Uterus (tissue), 4 donors: ENCODE results near the gene EXOC6. TPM values are rescaled to one million over a fixed set of nuclear protein-coding genes. Genes with fewer than 3 reads are reported as not detected.

Source experiments
- DNase-seq, 2 donors: peaks; one replicate each; pipeline ENCODE4 v3.0.0-alpha.2; 2019 to 2020
- H3K27ac ChIP-seq, 2 donors: fragments of 200-600 bp; sonication (generic); 1 replicate in 1 of 2; 2 replicates in 1 of 2; pipeline ENCODE4 v1.5.1; 2016 to 2018
- H3K27me3 ChIP-seq, 2 donors: fragments of 200-600 bp; sonication (generic); one replicate each; pipeline ENCODE4 v1.5.1; 2018 to 2019; ENCODE audit warnings: control low read depth in 1 of 2
- H3K36me3 ChIP-seq, 2 donors: fragments of 200-600 bp; sonication (generic); one replicate each; pipeline ENCODE4 v1.5.1; 2019; ENCODE audit warnings: control low read depth in 1 of 2
- H3K4me1 ChIP-seq, 2 donors: fragments of 200-600 bp; sonication (generic); one replicate each; pipeline ENCODE4 v1.5.1; 2018 to 2019; ENCODE audit warnings: control low read depth in 1 of 2
- H3K4me3 ChIP-seq, 2 donors: fragments of 200-600 bp; sonication (generic); 1 replicate in 1 of 2; 2 replicates in 1 of 2; pipeline ENCODE4 v1.5.1; 2018 to 2019; ENCODE audit warnings: mild to moderate bottlenecking in 1 of 2
- H3K9me3 ChIP-seq, 2 donors: fragments of 200-600 bp; sonication (generic); one replicate each; pipeline ENCODE4 v1.5.1; 2019; ENCODE audit warnings: control low read depth in 1 of 2
- POLR2A ChIP-seq, 2 donors: fragments of 450-650 bp; IDR thresholded peaks; one replicate each; pipeline ENCODE4 v1.6.1; 2016; ENCODE audit warnings: antibody characterized with exemption in 2 of 2, mild to moderate bottlenecking in 1 of 2, moderate library complexity in 1 of 2
- intact Hi-C: fragments of 100-400 bp; cut with DNase I; formaldehyde crosslinking; loops from one replicate; pipeline ENCODE4 v1.15.1; 2023; ENCODE audit warnings: low total_unique reads
- total RNA-seq, 4 donors: library from RNA; depleted of rRNA in 3 of 4; stranded (reverse); fragments of >200 nt in 3 of 4; gene quantifications; one replicate each; pipeline versions ENCODE4 v1.1.0 to v1.2.4, GENCODE V29; 2014 to 2023
- TF ChIP-seq, protein P1 (sequence below), 4 experiments: fragments of 200-600 bp in 2 of 4; fragments of 450-650 bp in 2 of 4; sonication (generic) in 2 of 4; IDR thresholded peaks; one replicate each; pipeline ENCODE4 v1.5.1; 2016 to 2019; ENCODE audit warnings: antibody characterized with exemption in 4 of 4, mild to moderate bottlenecking in 2 of 4, moderate library complexity in 1 of 4
- donor health status: DM: yes; HTN: yes; CAD: no.

EXOC6 gene
- total RNA-seq, 4 donors from 2014 or later, result 4.9 to 35.4 (median 20.2) TPM

DNA sequence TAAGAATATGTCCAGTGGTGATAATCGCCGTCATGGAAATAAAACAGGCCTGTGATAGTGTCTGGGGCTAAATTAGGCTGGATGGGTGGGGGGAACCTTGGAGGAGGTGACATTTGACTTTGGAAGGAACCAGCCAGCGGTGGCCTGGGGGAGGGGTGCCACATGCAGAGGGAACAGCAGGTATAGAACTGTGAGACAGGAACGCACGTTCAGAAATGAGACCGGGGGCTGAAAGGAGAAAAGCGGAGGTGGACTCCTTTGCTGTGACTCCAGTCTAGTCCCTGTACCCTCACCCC is 222.8 kb downstream of the EXOC6 start:
- Histone ChIP-seq H3K27me3 (peaks cover 0 to 24% of the 10 kb centered on the region in 2 donors), H3K4me3 (no peak overlapping the region), H3K4me1 (peaks cover 0 to 23% of the 10 kb centered on the region in 2 donors), H3K9me3 (no peaks in the 10 kb centered on the region), H3K36me3 (no peaks in the 10 kb centered on the region), H3K27ac (no peak overlapping the region)
- TF ChIP-seq, protein P1, sequence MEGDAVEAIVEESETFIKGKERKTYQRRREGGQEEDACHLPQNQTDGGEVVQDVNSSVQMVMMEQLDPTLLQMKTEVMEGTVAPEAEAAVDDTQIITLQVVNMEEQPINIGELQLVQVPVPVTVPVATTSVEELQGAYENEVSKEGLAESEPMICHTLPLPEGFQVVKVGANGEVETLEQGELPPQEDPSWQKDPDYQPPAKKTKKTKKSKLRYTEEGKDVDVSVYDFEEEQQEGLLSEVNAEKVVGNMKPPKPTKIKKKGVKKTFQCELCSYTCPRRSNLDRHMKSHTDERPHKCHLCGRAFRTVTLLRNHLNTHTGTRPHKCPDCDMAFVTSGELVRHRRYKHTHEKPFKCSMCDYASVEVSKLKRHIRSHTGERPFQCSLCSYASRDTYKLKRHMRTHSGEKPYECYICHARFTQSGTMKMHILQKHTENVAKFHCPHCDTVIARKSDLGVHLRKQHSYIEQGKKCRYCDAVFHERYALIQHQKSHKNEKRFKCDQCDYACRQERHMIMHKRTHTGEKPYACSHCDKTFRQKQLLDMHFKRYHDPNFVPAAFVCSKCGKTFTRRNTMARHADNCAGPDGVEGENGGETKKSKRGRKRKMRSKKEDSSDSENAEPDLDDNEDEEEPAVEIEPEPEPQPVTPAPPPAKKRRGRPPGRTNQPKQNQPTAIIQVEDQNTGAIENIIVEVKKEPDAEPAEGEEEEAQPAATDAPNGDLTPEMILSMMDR (IDR thresholded peaks at IDR 0.05), result no peak
- no peak for TF ChIP-seq POLR2A (IDR thresholded peaks at IDR 0.05)
- DNase-seq, result no peak
- intact Hi-C loops, result no loop called here

DNA sequence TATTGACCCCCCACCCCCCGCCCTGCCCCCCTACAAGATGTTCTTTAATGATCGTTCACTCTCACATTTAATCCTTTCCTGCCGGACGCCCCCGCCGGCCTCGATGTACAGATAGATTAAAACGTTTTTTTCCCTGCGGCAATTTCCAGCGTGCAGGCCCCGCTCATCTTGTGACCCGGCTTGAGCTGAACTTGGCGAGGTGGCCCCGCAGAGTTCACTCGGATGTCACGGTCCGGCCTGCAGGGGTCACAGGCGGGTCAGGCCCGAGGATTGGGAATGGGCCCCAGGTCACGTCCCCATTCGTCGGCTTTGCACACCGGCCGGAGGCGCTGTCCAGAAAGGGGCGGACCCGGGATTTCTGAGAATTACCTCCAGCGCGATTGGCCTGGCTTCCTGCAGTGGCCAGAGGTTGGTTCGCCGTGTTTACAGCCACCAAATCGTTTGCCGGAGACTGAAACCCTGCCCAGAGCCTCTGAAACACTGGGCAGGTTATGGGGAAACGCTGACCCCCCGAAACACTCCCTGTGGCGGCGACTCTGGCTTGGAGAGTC is 223.4 kb downstream of the EXOC6 start:
- Histone ChIP-seq H3K4me3 (peak overlapping the region in 1 of 2 donors; percentile 4), H3K27ac (no peak overlapping the region), H3K36me3 (no peaks in the 10 kb centered on the region), H3K9me3 (no peaks in the 10 kb centered on the region), H3K4me1 (peaks cover 0 to 21% of the 10 kb centered on the region in 2 donors), H3K27me3 (peaks cover 0 to 24% of the 10 kb centered on the region in 2 donors)
- no peak for TF ChIP-seq POLR2A (IDR thresholded peaks at IDR 0.05)
- TF ChIP-seq, protein P1 (IDR thresholded peaks at IDR 0.05), result no peak
- intact Hi-C loops, result no loop called here
- no peak for DNase-seq

DNA sequence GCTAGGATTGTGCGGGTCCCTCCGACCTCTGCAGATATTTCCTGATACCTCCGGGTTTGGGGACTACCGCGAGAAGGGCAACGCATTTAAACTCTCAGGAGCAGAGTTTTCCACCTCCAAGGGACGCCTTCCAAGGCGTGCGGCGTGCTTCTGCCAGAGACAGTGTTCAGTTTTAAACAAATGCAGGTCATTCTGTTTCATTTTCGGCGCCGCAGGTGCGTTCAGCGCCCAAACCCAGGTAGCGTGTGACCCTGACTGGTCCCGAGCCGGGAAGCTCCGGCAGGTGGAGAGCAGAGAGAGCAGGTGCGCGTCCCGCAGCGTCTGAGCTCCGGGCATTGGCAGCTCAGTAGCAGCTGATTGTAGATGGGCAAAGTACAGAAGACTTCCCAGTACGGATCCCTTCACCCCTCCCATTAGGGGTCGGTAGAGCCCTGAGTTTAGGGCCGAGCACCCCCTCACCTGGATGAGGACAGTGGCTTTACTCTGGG is 223.9 kb downstream of the EXOC6 start:
- no peaks in the 10 kb centered on the region for H3K36me3 ChIP-seq
- H3K4me3 ChIP-seq, result peak overlapping the region in 1 of 2 donors; percentile 4
- H3K9me3 ChIP-seq, result no peaks in the 10 kb centered on the region
- H3K27me3 ChIP-seq, result peaks cover 0 to 29% of the 10 kb centered on the region in 2 donors
- peaks cover 0 to 21% of the 10 kb centered on the region in 2 donors for H3K4me1 ChIP-seq
- intact Hi-C loops, result no loop called here
- no peak for DNase-seq
- no peak overlapping the region for H3K27ac ChIP-seq
- TF ChIP-seq POLR2A (IDR thresholded peaks at IDR 0.05), result no peak

DNA sequence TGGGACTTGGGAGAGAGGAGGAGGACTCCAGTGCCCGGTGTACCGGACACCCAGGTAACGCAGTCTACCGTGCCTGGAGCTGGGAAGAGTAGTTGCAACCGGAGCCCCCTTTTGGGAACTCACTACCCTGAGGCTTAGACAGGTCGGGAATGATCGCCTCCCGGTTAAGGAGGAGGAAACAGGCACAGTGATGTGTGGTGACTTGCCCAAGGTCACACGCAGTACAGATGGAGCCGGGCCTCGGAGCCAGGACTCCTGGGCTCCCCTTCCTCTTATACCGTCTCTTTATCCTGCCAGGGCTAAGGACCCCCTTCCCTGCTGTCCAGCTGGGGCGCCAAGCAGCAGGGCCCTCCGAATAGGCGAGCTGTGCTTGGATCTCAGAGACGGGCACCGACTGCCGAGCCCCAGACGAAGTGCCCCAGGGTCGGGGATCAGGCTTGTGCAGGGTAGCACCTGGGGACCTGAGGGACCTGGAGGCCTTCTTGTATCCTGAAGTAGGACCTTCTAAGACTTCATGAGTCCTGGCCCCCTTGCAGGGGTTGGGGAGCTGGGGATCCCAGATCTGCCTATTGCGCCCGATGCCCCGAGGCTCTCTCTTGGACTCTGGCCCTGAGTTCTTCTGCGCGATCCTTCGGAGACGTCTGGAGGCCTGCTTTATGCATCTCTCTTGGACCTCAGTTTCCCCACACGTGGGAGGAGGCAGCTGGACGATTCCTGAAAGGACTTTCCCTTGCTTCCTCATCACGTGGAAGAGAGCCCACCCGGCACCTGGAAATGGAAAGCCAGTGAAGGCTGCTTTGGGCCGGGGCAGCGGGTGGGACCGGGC is 224.6 kb downstream of the EXOC6 start:
- Histone ChIP-seq H3K4me3 (peak overlapping the region in 1 of 2 donors; percentile 5), H3K27me3 (peaks cover 0 to 29% of the 10 kb centered on the region in 2 donors), H3K27ac (no peak overlapping the region), H3K4me1 (peaks cover 0 to 20% of the 10 kb centered on the region in 2 donors), H3K9me3 (no peaks in the 10 kb centered on the region), H3K36me3 (no peaks in the 10 kb centered on the region)
- intact Hi-C loops, result no loop called here
- DNase-seq, result no peak
- TF ChIP-seq, protein P1 (IDR thresholded peaks at IDR 0.05), result no peak
- TF ChIP-seq POLR2A (IDR thresholded peaks at IDR 0.05), result no peak

DNA sequence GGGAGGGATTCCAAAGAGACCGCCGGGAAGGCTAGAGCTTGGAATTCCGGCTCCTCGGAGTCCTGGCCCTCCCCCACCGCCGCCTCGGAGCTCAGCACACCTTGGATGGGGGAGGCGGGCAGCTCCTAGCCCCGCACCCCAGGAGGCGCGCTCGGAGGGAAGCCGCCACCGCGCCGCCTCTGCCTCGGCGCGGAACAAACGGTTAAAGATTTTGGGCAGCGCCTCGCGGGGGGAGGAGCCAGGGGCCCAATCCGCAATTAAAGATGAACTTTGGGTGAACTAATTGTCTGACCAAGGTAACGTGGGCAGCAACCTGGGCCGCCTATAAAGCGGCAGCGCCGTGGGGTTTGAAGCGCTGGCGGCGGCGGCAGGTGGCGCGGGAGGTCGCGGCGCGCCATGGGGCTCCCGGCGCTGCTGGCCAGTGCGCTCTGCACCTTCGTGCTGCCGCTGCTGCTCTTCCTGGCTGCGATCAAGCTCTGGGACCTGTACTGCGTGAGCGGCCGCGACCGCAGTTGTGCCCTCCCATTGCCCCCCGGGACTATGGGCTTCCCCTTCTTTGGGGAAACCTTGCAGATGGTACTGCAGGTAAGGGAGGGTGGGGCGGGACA is 225.3 kb downstream of the EXOC6 start, which contains the start of gene CYP26A1:
CYP26A1 (plus strand) TSS at position 355 of the 608 bp plus-strand sequence; CDS start at position 397, 42 bp downstream.
- H3K36me3 ChIP-seq, result no peaks in the 10 kb centered on the region
- H3K4me3 ChIP-seq, result peak within 1 kb of the TSS in 1 of 2 donors; percentile 5
- H3K27ac ChIP-seq, result no peak within 1 kb of the TSS
- peaks cover 0 to 14% of the 10 kb centered on the region in 2 donors for H3K4me1 ChIP-seq
- peaks cover 0 to 29% of the 10 kb centered on the region in 2 donors for H3K27me3 ChIP-seq
- no peaks in the 10 kb centered on the region for H3K9me3 ChIP-seq
- intact Hi-C loops, result no loop called here
- no peak for DNase-seq
- TF ChIP-seq, protein P1 (IDR thresholded peaks at IDR 0.05), result no peak
- no peak for TF ChIP-seq POLR2A (IDR thresholded peaks at IDR 0.05)
